HUES6 (cell line): ENCODE data around the gene PRAC1.
A peak's percentile ranks its signal among the peaks of the same experiment; 100 is the strongest.

Source experiments
- H3K27ac ChIP-seq: 2 replicates; pipeline ENCODE4 v1.7.0; 2013; ENCODE audit warnings: low read depth, mild to moderate bottlenecking, low read length, inconsistent platforms
- H3K27me3 ChIP-seq: 2 replicates; pipeline ENCODE4 v1.6.1; 2013; ENCODE audit warnings: low read length; ENCODE audit not compliant: control insufficient read depth, insufficient read depth
- H3K36me3 ChIP-seq: 2 replicates; pipeline ENCODE4 v1.6.1; 2013; ENCODE audit warnings: low read length; ENCODE audit not compliant: control insufficient read depth, insufficient read depth
- H3K4me1 ChIP-seq: 2 replicates; pipeline ENCODE4 v1.6.1; 2013; ENCODE audit warnings: low read length; ENCODE audit not compliant: control insufficient read depth, insufficient read depth
- H3K4me3 ChIP-seq: 2 replicates; pipeline ENCODE4 v1.5.1; 2013; ENCODE audit warnings: low read depth, low read length
- H3K9ac ChIP-seq: one replicate; pipeline ENCODE4 v1.6.1; 2013; ENCODE audit warnings: mild to moderate bottlenecking, low read length
- H3K9me3 ChIP-seq: 2 replicates; pipeline ENCODE4 v1.6.1; 2013; ENCODE audit warnings: low read depth, low read length; ENCODE audit not compliant: control insufficient read depth, insufficient read depth

The PRAC1 gene

DNA sequence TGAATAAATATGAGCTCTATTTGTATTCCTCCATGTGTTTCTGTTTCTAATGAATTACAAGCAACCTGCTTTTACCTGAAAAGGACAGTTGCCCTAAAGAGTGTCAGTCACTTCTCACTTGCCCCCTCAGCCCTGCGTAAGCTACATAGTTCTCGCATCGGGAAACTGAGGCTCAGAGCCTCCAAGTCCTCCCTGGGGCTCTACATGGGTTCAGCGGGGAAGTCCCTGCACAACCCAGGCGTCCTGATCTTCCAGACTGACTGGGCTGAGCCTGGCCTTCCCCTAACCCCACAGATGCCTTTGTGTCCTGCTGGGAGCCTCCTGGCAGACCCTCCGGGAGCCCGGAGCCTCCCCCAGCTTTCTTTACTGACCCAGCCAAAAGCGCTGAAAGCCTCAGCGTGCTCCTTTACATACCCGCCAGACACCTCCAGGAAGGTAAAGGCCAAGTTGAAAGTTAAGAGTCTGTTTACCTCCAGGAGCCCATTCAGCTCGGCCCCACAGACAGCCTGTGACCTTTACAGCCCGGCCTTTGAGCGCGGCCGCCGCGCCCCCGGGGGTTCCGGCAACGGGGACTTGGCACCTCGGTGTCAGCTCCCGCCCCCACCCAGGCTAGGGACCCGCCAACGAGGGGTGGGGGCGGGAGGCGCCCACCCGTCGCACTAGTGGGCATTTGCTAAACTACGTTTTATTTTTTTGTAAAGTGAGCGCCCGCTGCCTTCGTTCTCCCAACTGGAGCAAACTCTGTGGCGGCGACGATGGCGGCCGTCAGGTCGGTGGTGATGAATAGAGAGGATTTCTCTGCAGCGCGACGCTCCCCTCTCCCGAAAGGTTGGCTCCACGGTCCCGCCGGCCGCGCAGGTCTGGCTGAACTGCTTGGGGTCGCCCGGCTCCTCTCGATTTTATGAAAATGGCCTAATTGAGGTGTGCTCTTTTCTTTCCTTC is 10.6 kb upstream of the PRAC1 start:
- Histone ChIP-seq H3K27me3 (peaks cover 100% of the 10 kb centered on the region), H3K9me3 (no peaks in the 10 kb centered on the region), H3K27ac (no peak overlapping the region), H3K4me3 (peak overlapping the region; percentile 34; the same call in 1 of the 2 replicates), H3K4me1 (peaks cover 28% of the 10 kb centered on the region; the same call in 1 of the 2 replicates), H3K36me3 (no peaks in the 10 kb centered on the region), H3K9ac (peak overlapping the region; percentile 36)

DNA sequence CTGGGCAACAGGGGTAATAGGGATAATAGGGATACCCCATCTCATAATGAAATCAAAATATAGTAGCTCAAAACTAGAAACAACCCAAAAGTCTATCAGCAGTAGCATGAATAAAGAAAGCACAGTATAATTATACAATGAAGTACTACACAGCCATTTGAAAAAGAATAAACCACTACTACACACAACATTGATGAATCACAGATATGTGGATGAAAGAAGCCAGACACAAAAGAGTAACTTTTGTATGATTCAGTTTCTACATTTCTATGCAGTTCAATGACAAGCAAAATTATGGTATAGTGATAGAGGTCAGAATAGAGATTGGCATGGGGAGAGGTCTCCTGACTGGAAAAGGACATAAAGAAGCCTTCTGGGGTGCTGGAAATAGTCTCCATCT is 9.0 kb upstream of the PRAC1 start:
- Histone ChIP-seq H3K36me3 (no peaks in the 10 kb centered on the region), H3K9ac (no peak overlapping the region), H3K4me1 (peaks cover 28% of the 10 kb centered on the region; the same call in 1 of the 2 replicates), H3K9me3 (no peaks in the 10 kb centered on the region), H3K4me3 (no peak overlapping the region), H3K27ac (no peak overlapping the region), H3K27me3 (peaks cover 100% of the 10 kb centered on the region)

DNA sequence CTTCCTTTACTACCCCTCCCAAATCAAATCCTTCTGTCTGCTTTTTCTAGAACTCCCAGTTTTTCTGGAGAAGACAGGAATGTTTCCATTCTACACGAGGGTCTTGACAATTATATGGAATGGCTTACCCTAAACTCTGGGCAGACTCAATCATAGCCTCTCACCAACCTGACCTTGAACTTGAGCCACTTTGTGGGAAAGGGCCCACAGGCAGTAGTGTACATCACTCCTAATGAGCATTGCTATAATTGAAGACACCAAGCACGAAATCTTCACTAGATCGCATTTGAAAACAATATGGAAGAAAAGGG is 7.9 kb upstream of the PRAC1 start:
- Histone ChIP-seq H3K27me3 (peaks cover 100% of the 10 kb centered on the region), H3K4me3 (no peak overlapping the region), H3K9me3 (no peaks in the 10 kb centered on the region), H3K9ac (no peak overlapping the region), H3K4me1 (peaks cover 34% of the 10 kb centered on the region; the same call in 1 of the 2 replicates), H3K36me3 (no peaks in the 10 kb centered on the region), H3K27ac (no peak overlapping the region)

DNA sequence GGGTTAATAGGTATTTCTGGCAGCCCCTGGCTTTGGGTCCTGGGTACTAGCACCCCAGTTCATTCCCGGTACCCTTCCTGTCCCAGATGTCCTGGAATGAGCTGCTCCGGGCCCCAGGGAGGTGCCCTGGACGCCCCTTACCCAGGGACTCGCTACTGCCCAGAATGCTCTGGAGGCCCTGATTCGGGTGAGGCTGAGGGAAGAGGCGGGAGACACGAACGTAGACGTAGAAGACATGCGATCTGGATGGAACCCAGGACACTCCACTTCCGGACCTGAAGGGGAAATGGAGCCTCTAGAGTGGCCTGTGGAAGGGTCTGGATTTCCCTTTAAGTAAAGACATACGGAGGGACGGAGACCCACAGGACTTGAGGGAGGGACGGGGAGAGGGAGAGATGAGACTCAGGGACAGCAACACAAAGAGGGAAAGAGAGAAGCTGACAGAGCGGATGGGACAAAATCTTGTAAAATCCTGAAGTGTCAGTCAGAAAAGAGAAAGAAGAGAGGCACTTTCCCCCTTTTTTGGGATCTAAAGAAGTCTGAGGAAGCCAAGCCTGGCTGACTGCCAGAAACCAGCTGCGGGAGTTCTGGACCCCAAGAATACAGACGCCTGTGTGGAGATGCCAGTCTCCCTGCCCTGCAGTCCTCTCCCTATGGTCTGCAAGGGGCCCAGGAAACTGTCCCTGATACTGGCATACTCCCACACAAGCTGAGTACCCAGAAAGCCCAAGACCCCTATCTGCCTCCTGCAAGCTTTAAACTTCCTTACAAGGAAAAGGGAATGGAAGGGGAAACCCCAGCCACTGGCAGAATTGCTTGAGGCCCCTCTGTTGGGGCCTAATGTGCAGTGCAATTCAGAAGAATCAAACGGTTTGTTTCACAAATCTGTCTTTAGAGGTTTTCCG is 7.3 kb upstream of the PRAC1 start:
- peak overlapping the region; percentile 61 for H3K4me3 ChIP-seq

DNA sequence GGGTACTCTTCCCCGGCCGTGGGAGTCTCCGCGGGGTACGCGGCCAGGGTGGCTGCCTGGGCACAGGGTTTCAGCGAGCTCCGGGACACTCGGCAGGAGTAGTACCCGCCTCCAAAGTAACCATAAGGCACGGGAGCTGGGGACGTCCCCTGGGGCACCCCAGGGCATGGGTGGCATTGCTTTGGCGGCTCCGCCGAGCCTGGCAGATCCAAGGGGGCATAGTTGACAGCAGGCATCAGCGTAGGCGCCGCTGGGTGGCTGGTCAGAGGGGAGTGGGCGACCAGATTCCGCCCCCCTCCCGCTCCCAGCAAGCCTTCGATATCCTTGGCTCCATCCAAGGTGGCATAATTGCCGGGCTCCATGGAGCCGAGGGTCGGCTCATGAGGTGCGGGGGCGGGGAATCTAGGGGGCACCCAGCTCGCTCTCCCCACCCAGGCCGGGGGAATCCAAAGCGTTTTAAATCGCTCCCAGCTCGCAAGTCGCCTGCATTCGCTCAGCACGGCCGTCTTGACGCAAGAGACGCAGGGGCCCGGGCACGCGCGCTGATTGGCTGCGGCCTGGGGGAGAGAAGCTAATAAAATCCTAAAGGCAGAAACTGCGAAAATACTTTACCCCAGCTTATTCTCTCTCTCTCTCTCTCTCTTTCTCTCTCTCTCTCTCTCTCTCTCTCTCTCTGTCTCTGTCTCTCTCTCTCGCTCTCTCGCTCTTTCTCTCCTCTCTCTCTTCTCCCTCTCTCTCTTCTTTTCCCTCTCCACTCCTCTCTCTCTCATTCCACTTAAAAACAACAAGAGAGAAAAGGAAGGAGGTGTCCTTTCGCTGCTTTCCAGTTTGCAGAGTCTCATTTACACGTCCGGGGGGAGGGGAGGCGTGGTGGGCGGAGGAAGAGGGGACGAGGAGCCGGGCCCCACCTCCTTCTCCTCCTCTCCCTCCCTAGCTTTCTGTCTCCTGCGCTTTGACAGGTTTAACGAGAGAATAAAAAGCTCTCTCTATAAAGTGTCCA is 6.2 kb upstream of the PRAC1 start, which contains the start of gene HOXB13:
TSS of gene HOXB13 (minus strand) at position 519 of the 1,000 bp plus-strand sequence. CDS start at position 362, 157 bp downstream.
- peak within 1 kb of the TSS; percentile 61 for H3K4me3 ChIP-seq
- H3K4me1 ChIP-seq, result peaks cover 36% of the 10 kb centered on the region
- peaks cover 100% of the 10 kb centered on the region for H3K27me3 ChIP-seq
- no peaks in the 10 kb centered on the region for H3K9me3 ChIP-seq
- no peaks in the 10 kb centered on the region for H3K36me3 ChIP-seq
- no peak within 1 kb of the TSS for H3K27ac ChIP-seq
- H3K9ac ChIP-seq, result peak within 1 kb of the TSS; percentile 47

More for the DNA sequence above, 7.3 kb upstream of the PRAC1 start:
- Histone ChIP-seq H3K9ac (peak overlapping the region; percentile 47), H3K36me3 (no peaks in the 10 kb centered on the region), H3K4me1 (peaks cover 39% of the 10 kb centered on the region), H3K27me3 (peaks cover 100% of the 10 kb centered on the region), H3K27ac (no peak overlapping the region), H3K9me3 (no peaks in the 10 kb centered on the region)

DNA sequence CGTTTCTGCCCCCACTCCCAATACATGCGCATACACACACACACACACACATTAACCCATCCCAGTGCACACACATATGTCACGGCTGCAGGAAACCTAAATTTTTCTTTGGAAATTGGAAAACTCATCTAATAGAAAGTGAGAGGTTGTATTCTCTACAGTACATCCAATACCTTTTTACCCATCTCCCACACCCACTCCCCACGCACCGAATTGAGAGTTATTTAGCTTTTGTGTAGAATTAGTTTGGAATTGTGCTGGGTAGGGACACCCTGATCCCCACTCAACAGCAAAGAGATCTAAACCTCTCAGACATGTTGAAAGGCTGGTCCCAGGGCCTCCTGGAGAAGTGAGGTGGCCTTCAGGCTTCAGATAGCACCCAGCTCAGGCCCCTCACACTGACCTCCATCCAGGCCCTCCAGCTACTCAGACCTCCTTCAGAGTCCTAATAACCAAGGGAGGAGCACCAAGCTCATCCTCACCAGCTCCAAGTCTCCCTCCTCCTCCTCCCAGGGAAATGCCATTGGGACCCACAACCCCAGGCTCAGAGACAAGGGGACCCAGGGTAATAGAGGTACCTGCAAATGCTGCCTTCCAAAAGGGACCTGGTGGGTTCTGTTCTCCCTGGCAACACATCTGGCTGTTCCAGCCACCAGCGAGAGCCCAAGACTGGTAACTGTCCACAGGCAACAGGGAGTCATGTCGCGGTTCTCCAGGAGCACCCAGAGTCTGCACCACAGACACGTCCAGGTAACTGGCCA is 5.3 kb upstream of the PRAC1 start:
- no peak overlapping the region for H3K9ac ChIP-seq
- H3K27me3 ChIP-seq, result peaks cover 100% of the 10 kb centered on the region
- no peaks in the 10 kb centered on the region for H3K9me3 ChIP-seq
- H3K4me3 ChIP-seq, result peak overlapping the region; percentile 61
- H3K27ac ChIP-seq, result no peak overlapping the region
- H3K36me3 ChIP-seq, result no peaks in the 10 kb centered on the region
- peaks cover 29% of the 10 kb centered on the region for H3K4me1 ChIP-seq

DNA sequence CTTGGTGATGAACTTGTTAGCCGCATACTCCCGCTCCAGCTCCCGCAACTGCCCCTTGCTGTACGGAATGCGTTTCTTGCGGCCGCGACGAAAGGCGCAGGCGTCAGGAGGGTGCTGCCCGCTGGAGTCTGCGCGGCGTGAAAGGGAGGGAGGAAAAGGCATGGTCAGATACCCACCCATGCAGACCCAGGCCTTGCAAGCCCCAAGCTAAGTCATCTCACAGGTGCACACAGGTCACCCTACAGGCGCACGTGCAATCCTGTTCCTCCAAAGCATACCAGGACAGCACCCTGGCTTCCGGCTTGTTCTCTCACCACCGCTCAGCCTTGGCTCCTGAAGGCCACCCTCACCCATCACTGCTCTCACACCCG is 4.6 kb upstream of the PRAC1 start:
- Histone ChIP-seq H3K9me3 (no peaks in the 10 kb centered on the region), H3K36me3 (no peaks in the 10 kb centered on the region), H3K27me3 (peaks cover 100% of the 10 kb centered on the region), H3K27ac (no peak overlapping the region), H3K4me1 (peaks cover 25% of the 10 kb centered on the region), H3K4me3 (no peak overlapping the region), H3K9ac (no peak overlapping the region)

DNA sequence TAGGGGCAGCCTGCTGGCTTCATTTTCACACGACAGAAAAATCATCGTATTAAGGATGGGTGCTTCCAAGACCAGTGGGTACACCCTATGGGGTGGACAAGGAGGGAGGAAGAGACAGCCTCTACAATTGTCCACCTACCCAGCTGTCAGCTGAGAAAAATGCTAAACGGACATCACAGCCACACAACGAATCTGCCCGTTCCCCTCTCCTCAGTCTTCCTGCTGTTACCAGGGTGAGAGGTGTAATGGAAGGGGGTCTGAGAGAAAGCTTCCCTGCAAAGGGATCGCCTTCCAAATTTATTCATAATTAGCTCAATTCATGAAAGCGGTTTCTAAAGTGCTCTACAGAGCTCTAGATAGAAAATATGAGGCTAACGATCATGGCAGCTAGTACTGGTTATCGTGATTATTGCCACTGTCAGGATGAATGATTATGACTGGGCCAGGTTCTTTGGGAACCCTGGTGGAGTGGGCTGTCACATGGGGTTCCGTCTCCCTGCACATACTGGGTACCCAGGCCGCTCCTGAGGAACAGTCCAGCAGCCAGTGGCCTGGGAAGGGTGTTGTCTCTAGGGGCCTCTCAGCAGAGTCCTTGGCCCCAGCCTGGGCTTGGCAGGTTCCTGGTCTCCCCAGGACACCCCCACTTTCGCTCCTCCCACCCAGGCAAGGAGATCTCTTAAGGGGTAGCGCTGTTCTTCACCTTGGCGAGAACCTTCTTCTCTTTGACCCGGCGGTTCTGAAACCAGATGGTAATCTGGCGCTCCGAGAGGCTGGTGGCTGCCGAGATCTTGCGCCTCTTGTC is 4.0 kb upstream of the PRAC1 start:
- Histone ChIP-seq H3K9me3 (no peaks in the 10 kb centered on the region), H3K36me3 (no peaks in the 10 kb centered on the region), H3K27me3 (peaks cover 100% of the 10 kb centered on the region), H3K27ac (no peak overlapping the region), H3K4me3 (no peak overlapping the region), H3K4me1 (peaks cover 25% of the 10 kb centered on the region), H3K9ac (no peak overlapping the region)

DNA sequence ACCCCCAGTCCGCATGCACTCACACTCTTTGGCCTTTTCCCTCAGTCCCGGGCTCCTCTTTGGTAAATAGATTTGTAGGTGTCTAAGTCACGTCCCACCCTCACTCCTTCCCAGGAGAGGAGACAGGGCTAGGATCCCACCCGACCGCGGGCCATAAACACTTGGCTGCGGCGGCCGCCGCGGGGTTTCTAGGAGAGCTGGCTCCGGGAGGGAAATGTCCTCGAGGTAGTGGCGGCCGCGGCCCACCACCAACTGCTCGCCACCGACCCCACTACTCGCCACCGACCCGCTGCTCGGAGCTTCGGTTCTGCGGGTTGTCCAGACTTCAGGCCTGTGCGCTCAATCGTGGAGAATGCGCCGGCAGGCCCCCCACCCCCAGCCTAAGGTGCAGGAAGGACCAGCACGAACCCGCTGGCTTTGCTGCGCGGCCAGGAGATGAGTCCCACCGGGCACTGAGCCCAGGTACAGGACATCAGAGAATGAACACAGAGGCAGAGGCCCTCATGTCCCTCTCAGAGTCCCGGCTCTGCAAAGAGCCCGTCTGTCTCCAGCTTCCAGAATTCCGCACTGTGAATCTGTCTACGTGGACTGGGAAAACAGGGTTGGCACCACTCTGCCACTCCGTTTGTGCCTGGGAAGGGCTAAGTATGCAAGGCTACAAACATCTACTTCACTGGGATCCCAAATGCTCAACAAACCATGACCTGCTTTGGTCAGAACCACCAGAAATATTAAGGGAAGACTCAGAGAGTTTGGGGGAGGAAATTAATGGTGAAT is 3.2 kb upstream of the PRAC1 start:
- Histone ChIP-seq H3K4me3 (peak overlapping the region; percentile 44; the same call in 1 of the 2 replicates), H3K9ac (no peak overlapping the region)

More for the DNA sequence above, 3.2 kb upstream of the PRAC1 start:
- H3K36me3 ChIP-seq, result no peaks in the 10 kb centered on the region
- no peaks in the 10 kb centered on the region for H3K9me3 ChIP-seq
- peaks cover 100% of the 10 kb centered on the region for H3K27me3 ChIP-seq
- no peak overlapping the region for H3K27ac ChIP-seq
- peaks cover 31% of the 10 kb centered on the region for H3K4me1 ChIP-seq
